ENCODE measurements around the gene MAP7D3. TPM values are rescaled to one million over a fixed set of nuclear protein-coding genes. Genes with fewer than 3 reads are reported as not detected.

Gene MAP7D3
- total RNA-seq, 1 experiment from 2014 or later: 18.0 TPM

- no peaks in the 10 kb centered on the region for H3K4me1 Mint-ChIP-seq (ENCODE audit: insufficient read depth, unreplicated experiment)
- intact Hi-C loops (cut with micrococcal nuclease): loop anchor here (5.0 to 10.0 kb wide), 2 partner anchors 310 to 428 kb away; no protein-coding TSS in a partner anchor
- ChIA-PET POLR2A (no interaction called here), CTCF (interaction anchor here (0.5 to 3.2 kb wide), 11 partner anchors 8 to 1154 kb away, joined by 3 to 14 read pairs (median 4); no protein-coding TSS in a partner anchor)
- no peaks in the 10 kb centered on the region for H3K36me3 Mint-ChIP-seq (ENCODE audit: insufficient read depth, unreplicated experiment)
- no peaks in the 10 kb centered on the region for H3K9me3 Mint-ChIP-seq (ENCODE audit: unreplicated experiment)
- TF ChIP-seq CTCF (IDR thresholded peaks at IDR 0.05; ENCODE audit: unreplicated experiment): no peak
- no peak overlapping the region for H3K27ac Mint-ChIP-seq (ENCODE audit: low read depth, unreplicated experiment)
- H3K4me3 Mint-ChIP-seq (ENCODE audit: unreplicated experiment): no peak overlapping the region
- BruUV-seq (replicated peaks): no TSS peak
- no peak for DNase-seq (ENCODE audit: unreplicated experiment)
- H3K27me3 Mint-ChIP-seq (ENCODE audit: insufficient read depth, unreplicated experiment): peaks cover 16% of the 10 kb centered on the region
These were observed 15.6 kb upstream of the MAP7D3 start for GRCh38 chrX:136266828-136267227.

- BruUV-seq (replicated peaks): no TSS peak
- no peak for TF ChIP-seq CTCF (IDR thresholded peaks at IDR 0.05; ENCODE audit: unreplicated experiment)
- H3K36me3 Mint-ChIP-seq (ENCODE audit: insufficient read depth, unreplicated experiment): no peaks in the 10 kb centered on the region
- POLR2A ChIA-PET: no interaction called here
- DNase-seq (ENCODE audit: unreplicated experiment): no peak
- H3K27ac Mint-ChIP-seq (ENCODE audit: low read depth, unreplicated experiment): no peak overlapping the region
- no peaks in the 10 kb centered on the region for H3K9me3 Mint-ChIP-seq (ENCODE audit: unreplicated experiment)
- H3K27me3 Mint-ChIP-seq (ENCODE audit: insufficient read depth, unreplicated experiment): peaks cover 17% of the 10 kb centered on the region
- intact Hi-C loops (cut with micrococcal nuclease): loop anchor here (10.0 kb wide), 1 partner anchor 432 kb away; no protein-coding TSS in a partner anchor
- no peak overlapping the region for H3K4me3 Mint-ChIP-seq (ENCODE audit: unreplicated experiment)
- CTCF ChIA-PET: interaction anchor here (0.7 kb wide), 1 partner anchor 129 kb away, joined by 3 read pairs; no protein-coding TSS in a partner anchor
- H3K4me1 Mint-ChIP-seq (ENCODE audit: insufficient read depth, unreplicated experiment): peaks cover 8% of the 10 kb centered on the region
These were observed 11.7 kb upstream of the MAP7D3 start for GRCh38 chrX:136262812-136263315.

DNA sequence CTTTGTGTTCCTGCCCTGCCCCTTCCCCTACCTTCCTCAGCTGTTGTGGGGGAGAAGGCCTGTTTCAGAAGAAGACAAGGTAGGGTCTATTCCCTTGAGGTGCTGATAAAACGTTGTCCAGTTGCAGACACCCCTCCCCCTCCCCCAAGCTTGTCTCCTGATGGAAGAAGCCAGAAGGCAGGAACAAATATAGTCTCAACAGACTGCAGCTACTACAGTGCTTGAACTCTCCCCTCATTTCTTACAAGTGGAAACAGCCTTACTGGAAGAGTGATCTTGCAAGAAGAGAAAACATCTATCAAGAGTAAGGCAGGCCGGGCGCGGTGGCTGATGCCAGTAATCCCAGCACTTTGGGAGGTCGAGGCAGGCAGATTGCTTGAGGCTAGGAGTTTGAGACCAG lies 11.0 kb upstream of the MAP7D3 start:
- ChIA-PET CTCF (interaction anchor here (0.6 kb wide), 1 partner anchor 132 kb away, joined by 4 read pairs; no protein-coding TSS in a partner anchor), POLR2A (no interaction called here)
- BruUV-seq (replicated peaks): no TSS peak
- H3K4me3 Mint-ChIP-seq (ENCODE audit: unreplicated experiment): no peak overlapping the region
- no peaks in the 10 kb centered on the region for H3K36me3 Mint-ChIP-seq (ENCODE audit: insufficient read depth, unreplicated experiment)
- intact Hi-C loops (cut with micrococcal nuclease): loop anchor here (10.0 kb wide), 1 partner anchor 433 kb away; no protein-coding TSS in a partner anchor
- H3K9me3 Mint-ChIP-seq (ENCODE audit: unreplicated experiment): no peaks in the 10 kb centered on the region
- no peak for DNase-seq (ENCODE audit: unreplicated experiment)
- no peak for TF ChIP-seq CTCF (IDR thresholded peaks at IDR 0.05; ENCODE audit: unreplicated experiment)
- H3K27ac Mint-ChIP-seq (ENCODE audit: low read depth, unreplicated experiment): no peak overlapping the region
- peaks cover 23% of the 10 kb centered on the region for H3K27me3 Mint-ChIP-seq (ENCODE audit: insufficient read depth, unreplicated experiment)
- peaks cover 8% of the 10 kb centered on the region for H3K4me1 Mint-ChIP-seq (ENCODE audit: insufficient read depth, unreplicated experiment)

GRCh38 chrX:136261321-136261720 lies 10.1 kb upstream of the MAP7D3 start:
- no peaks in the 10 kb centered on the region for H3K9me3 Mint-ChIP-seq (ENCODE audit: unreplicated experiment)
- no peak overlapping the region for H3K4me3 Mint-ChIP-seq (ENCODE audit: unreplicated experiment)
- H3K27me3 Mint-ChIP-seq (ENCODE audit: insufficient read depth, unreplicated experiment): peaks cover 33% of the 10 kb centered on the region
- CTCF ChIA-PET: interaction anchor here (0.6 to 1.9 kb wide), 2 partner anchors 8 to 76 kb away, joined by 6 to 8 read pairs; no protein-coding TSS in a partner anchor
- peaks cover 8% of the 10 kb centered on the region for H3K4me1 Mint-ChIP-seq (ENCODE audit: insufficient read depth, unreplicated experiment)
- H3K27ac Mint-ChIP-seq (ENCODE audit: low read depth, unreplicated experiment): no peak overlapping the region
- DNase-seq (ENCODE audit: unreplicated experiment): no peak
- no peak for TF ChIP-seq CTCF (IDR thresholded peaks at IDR 0.05; ENCODE audit: unreplicated experiment)
- H3K36me3 Mint-ChIP-seq (ENCODE audit: insufficient read depth, unreplicated experiment): no peaks in the 10 kb centered on the region
- POLR2A ChIA-PET: no interaction called here
- no TSS peak for BruUV-seq (replicated peaks)
- intact Hi-C loops (cut with micrococcal nuclease): loop anchor here (10.0 kb wide), 1 partner anchor 433 kb away; no protein-coding TSS in a partner anchor
